ENCODE data around the gene ZP1.

ZP1 gene

DNA sequence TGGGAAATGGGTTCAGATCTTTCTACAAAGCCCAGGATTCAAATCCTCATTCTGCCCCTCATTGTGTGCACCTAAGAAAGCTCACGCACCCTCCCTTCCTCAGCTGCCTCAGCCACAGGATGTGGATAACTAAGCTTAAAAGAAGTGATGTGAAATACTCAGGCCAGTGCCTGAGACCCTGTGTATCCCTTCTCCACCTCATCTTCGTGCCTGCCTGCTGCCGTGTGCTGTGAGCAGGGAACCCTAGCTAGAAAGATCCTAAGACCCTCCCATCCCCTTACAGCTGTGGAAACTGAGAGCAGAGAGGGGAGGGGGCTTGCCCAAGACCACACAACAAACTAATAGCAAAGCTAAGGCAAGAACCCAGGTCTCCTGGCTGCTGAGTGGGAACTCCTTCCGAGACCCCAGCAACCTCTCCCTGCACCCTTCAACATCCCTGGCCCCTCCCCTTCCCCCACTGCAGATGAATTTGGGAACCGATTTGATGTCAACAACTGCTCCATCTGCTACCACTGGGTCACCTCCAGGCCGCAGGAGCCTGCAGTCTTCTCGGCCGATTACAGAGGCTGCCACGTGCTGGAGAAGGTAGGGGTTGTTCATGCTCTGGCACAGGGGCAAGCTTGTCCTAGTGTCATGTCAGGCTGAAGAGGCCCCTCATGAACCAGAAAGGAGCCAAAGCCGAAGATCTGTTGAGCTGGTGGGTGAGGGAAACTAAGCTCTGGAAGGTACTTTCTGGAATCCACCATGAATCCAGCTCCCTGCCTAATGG is 1.5 kb downstream of the ZP1 start:
- Histone ChIP-seq H3K9me3 (ENCODE audit: control insufficient read depth, low read depth, low read length) (no peaks in the 10 kb centered on the region), H3K27ac (ENCODE audit: low read length) (no peak overlapping the region), H3K36me3 (ENCODE audit: control insufficient read depth, low read depth, low read length) (no peaks in the 10 kb centered on the region), H3K4me1 (ENCODE audit: control insufficient read depth, low read depth, low read length) (no peaks in the 10 kb centered on the region), H3K4me3 (ENCODE audit: low read length) (no peak overlapping the region), H3K27me3 (ENCODE audit: control insufficient read depth, insufficient read depth, low read length) (no peaks in the 10 kb centered on the region), H3K9ac (ENCODE audit: low read length) (no peak overlapping the region)

DNA sequence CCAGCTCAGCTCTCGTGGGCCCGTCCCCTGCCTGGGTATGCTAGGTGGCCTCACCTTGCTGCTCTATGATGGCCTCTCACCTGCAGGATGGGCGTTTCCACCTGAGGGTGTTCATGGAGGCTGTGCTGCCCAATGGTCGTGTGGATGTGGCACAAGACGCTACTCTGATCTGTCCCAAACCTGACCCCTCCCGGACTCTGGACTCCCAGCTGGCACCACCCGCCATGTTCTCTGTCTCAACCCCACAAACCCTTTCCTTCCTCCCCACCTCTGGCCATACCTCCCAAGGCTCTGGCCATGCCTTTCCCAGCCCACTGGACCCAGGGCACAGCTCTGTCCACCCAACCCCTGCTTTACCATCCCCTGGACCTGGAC is 2.1 kb downstream of the ZP1 start:
- Histone ChIP-seq H3K9me3 (ENCODE audit: control insufficient read depth, low read depth, low read length) (no peaks in the 10 kb centered on the region), H3K36me3 (ENCODE audit: control insufficient read depth, low read depth, low read length) (no peaks in the 10 kb centered on the region), H3K4me3 (ENCODE audit: low read length) (no peak overlapping the region), H3K27me3 (ENCODE audit: control insufficient read depth, insufficient read depth, low read length) (no peaks in the 10 kb centered on the region), H3K4me1 (ENCODE audit: control insufficient read depth, low read depth, low read length) (no peaks in the 10 kb centered on the region), H3K27ac (ENCODE audit: low read length) (no peak overlapping the region), H3K9ac (ENCODE audit: low read length) (no peak overlapping the region)

DNA sequence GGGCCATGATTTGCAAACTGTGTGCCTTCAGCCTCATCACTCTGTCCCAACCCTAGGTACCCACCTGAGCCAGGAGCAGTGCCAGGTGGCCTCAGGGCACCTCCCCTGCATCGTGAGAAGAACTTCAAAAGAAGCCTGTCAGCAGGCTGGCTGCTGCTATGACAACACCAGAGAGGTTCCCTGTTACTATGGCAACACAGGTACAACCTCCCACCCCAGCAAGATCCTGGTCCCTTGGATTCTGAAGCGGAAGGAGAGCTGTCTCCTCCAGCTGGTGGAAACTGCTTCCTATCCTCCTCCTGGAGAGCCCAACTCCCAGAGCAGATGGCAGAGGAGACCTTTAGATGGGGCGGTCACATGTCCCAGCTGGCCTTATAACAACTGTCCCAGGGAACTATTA is 2.9 kb downstream of the ZP1 start:
- H3K9ac ChIP-seq (ENCODE audit: low read length) = no peak overlapping the region
- H3K4me1 ChIP-seq (ENCODE audit: control insufficient read depth, low read depth, low read length) = no peaks in the 10 kb centered on the region
- H3K27ac ChIP-seq (ENCODE audit: low read length) = no peak overlapping the region
- H3K4me3 ChIP-seq (ENCODE audit: low read length) = no peak overlapping the region
- H3K9me3 ChIP-seq (ENCODE audit: control insufficient read depth, low read depth, low read length) = no peaks in the 10 kb centered on the region
- H3K36me3 ChIP-seq (ENCODE audit: control insufficient read depth, low read depth, low read length) = no peaks in the 10 kb centered on the region
- no peaks in the 10 kb centered on the region for H3K27me3 ChIP-seq (ENCODE audit: control insufficient read depth, insufficient read depth, low read length)

DNA sequence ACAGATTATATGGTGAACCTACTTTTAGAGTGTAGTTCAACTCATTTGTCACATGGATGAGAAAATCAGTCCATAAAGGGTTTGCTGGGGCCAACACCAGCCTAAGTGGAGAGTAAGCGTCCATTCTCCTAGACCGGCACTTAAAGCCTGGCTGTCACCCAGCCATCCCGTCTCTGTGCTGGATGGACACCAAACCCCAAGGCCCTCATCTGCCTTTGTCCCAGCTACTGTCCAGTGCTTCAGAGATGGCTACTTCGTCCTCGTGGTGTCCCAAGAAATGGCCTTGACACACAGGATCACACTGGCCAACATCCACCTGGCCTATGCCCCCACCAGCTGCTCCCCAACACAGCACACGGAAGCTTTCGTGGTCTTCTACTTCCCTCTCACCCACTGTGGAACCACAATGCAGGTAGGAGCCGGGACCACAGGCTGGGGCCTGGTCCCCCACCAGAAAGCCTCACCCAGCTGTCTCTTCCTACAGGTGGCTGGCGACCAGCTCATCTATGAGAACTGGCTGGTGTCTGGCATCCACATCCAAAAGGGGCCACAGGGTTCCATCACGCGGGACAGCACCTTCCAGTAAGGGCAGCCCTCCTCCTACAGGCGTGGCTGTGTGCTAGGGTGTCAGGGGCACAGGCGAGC is 3.5 kb downstream of the ZP1 start:
- no peak overlapping the region for H3K4me3 ChIP-seq (ENCODE audit: low read length)
- H3K36me3 ChIP-seq (ENCODE audit: control insufficient read depth, low read depth, low read length) = no peaks in the 10 kb centered on the region
- no peaks in the 10 kb centered on the region for H3K4me1 ChIP-seq (ENCODE audit: control insufficient read depth, low read depth, low read length)
- no peaks in the 10 kb centered on the region for H3K9me3 ChIP-seq (ENCODE audit: control insufficient read depth, low read depth, low read length)
- no peaks in the 10 kb centered on the region for H3K27me3 ChIP-seq (ENCODE audit: control insufficient read depth, insufficient read depth, low read length)
- H3K9ac ChIP-seq (ENCODE audit: low read length) = no peak overlapping the region
- H3K27ac ChIP-seq (ENCODE audit: low read length) = no peak overlapping the region

DNA sequence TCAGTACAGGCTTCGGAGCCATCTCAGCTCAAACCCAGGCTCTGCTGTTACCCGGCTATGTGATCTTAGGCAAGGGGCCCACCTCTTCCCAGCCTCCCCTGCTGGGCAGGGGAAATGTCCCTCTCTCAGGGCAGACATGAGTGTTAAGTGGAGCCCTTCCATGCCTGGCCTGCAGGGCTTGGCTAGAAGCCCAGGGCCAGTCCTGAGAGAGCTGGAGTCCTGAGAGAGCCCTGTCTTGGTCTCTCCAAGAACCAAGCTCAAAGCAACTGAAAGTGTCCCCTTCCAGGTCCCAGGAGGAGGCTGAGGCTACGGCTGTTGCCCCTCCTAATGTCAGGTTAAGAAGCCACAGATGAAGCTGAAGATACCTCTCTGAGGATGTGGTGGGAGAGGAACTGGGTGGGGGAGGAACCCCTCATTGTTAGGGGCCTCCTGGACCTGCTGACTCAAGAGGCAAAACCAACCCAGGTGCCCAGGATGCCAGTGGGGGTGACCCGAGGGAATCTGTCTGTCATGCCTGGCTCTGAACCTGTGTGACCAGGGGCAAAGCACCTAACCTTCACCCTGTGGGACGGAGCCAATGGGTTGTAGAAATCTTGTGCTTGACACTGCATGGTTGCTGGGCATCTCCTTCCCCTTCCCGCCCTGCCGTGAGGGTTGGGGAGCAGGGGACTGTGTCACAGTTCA is 4.2 kb downstream of the ZP1 start:
- H3K27ac ChIP-seq (ENCODE audit: low read length) = no peak overlapping the region
- no peaks in the 10 kb centered on the region for H3K27me3 ChIP-seq (ENCODE audit: control insufficient read depth, insufficient read depth, low read length)
- no peaks in the 10 kb centered on the region for H3K36me3 ChIP-seq (ENCODE audit: control insufficient read depth, low read depth, low read length)
- no peaks in the 10 kb centered on the region for H3K9me3 ChIP-seq (ENCODE audit: control insufficient read depth, low read depth, low read length)
- no peak overlapping the region for H3K9ac ChIP-seq (ENCODE audit: low read length)
- no peak overlapping the region for H3K4me3 ChIP-seq (ENCODE audit: low read length)
- no peaks in the 10 kb centered on the region for H3K4me1 ChIP-seq (ENCODE audit: control insufficient read depth, low read depth, low read length)

GRCh38 chr11:60872124-60872960 is 5.0 kb downstream of the ZP1 start:
- H3K4me3 ChIP-seq (ENCODE audit: low read length) = no peak overlapping the region
- no peaks in the 10 kb centered on the region for H3K4me1 ChIP-seq (ENCODE audit: control insufficient read depth, low read depth, low read length)
- H3K9me3 ChIP-seq (ENCODE audit: control insufficient read depth, low read depth, low read length) = no peaks in the 10 kb centered on the region
- H3K27ac ChIP-seq (ENCODE audit: low read length) = no peak overlapping the region
- H3K36me3 ChIP-seq (ENCODE audit: control insufficient read depth, low read depth, low read length) = no peaks in the 10 kb centered on the region
- H3K9ac ChIP-seq (ENCODE audit: low read length) = no peak overlapping the region
- no peaks in the 10 kb centered on the region for H3K27me3 ChIP-seq (ENCODE audit: control insufficient read depth, insufficient read depth, low read length)

GRCh38 chr11:60872961-60873524 is 5.7 kb downstream of the ZP1 start:
- Histone ChIP-seq H3K4me1 (ENCODE audit: control insufficient read depth, low read depth, low read length) (no peaks in the 10 kb centered on the region), H3K27me3 (ENCODE audit: control insufficient read depth, insufficient read depth, low read length) (no peaks in the 10 kb centered on the region), H3K27ac (ENCODE audit: low read length) (no peak overlapping the region), H3K9me3 (ENCODE audit: control insufficient read depth, low read depth, low read length) (no peaks in the 10 kb centered on the region), H3K9ac (ENCODE audit: low read length) (no peak overlapping the region), H3K4me3 (ENCODE audit: low read length) (no peak overlapping the region), H3K36me3 (ENCODE audit: control insufficient read depth, low read depth, low read length) (no peaks in the 10 kb centered on the region)

DNA sequence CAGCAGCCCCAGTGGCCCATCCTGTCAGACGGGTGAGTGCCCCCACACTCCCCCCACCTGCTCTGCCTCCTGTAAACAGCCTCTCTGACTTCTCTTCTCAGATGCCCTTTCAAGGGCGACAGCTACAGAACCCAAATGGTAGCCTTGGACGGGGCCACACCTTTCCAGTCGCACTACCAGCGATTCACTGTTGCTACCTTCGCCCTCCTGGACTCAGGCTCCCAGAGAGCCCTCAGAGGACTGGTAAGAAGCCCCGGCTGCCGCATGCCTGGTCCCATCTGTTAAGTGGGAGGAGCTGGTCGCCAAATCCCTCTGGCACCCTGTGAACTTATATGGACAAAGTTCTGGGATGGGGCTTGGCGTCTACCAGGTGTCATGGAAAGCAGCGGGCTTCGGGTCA is 6.2 kb downstream of the ZP1 start:
- no peaks in the 10 kb centered on the region for H3K4me1 ChIP-seq (ENCODE audit: control insufficient read depth, low read depth, low read length)
- H3K9ac ChIP-seq (ENCODE audit: low read length) = no peak overlapping the region
- H3K27ac ChIP-seq (ENCODE audit: low read length) = no peak overlapping the region
- no peaks in the 10 kb centered on the region for H3K36me3 ChIP-seq (ENCODE audit: control insufficient read depth, low read depth, low read length)
- H3K27me3 ChIP-seq (ENCODE audit: control insufficient read depth, insufficient read depth, low read length) = no peaks in the 10 kb centered on the region
- no peak overlapping the region for H3K4me3 ChIP-seq (ENCODE audit: low read length)
- no peaks in the 10 kb centered on the region for H3K9me3 ChIP-seq (ENCODE audit: control insufficient read depth, low read depth, low read length)

GRCh38 chr11:60874421-60875365 is 7.4 kb downstream of the ZP1 start:
- H3K27me3 ChIP-seq (ENCODE audit: control insufficient read depth, insufficient read depth, low read length) = no peaks in the 10 kb centered on the region
- H3K4me1 ChIP-seq (ENCODE audit: control insufficient read depth, low read depth, low read length) = no peaks in the 10 kb centered on the region
- H3K4me3 ChIP-seq (ENCODE audit: low read length) = no peak overlapping the region
- H3K27ac ChIP-seq (ENCODE audit: low read length) = no peak overlapping the region
- peaks cover 4% of the 10 kb centered on the region for H3K36me3 ChIP-seq (ENCODE audit: control insufficient read depth, low read depth, low read length)
- H3K9me3 ChIP-seq (ENCODE audit: control insufficient read depth, low read depth, low read length) = no peaks in the 10 kb centered on the region
- no peak overlapping the region for H3K9ac ChIP-seq (ENCODE audit: low read length)

DNA sequence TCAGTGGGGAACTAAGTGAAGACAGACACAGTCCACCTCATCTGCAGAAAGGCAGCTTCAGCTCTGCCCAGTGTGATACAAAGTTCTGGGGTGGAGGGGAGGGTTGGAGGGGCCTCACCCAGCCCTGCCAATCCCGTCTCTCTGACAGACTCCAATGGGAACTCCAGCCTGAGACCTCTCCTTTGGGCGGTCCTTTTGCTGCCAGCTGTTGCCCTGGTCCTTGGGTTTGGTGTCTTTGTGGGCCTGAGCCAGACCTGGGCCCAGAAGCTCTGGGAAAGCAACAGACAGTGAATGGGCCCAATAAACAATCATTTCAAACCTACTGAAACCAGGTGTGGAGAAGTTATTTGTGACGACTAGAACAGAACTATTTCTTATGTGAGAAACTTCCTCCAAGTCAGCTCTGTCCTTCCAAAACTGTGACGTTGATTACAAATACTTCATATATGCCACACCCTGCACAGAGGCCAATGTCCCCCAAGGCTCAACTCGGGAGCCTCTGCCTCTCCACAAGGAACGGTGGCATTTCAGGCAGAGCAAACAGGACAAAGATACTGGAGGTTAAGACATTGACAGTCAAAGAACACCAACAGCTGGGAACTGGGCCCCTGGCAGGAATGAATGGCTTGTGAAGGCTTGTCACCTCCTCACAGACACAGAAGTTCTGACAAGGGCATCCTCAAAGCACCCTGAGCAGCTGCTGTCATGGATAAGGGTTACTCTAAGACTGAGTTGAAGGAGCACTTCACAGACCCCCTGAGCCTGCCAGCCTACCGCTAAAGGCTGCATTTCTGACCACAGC is 8.2 kb downstream of the ZP1 start:
- peaks cover 4% of the 10 kb centered on the region for H3K36me3 ChIP-seq (ENCODE audit: control insufficient read depth, low read depth, low read length)
- no peak overlapping the region for H3K4me3 ChIP-seq (ENCODE audit: low read length)
- H3K27me3 ChIP-seq (ENCODE audit: control insufficient read depth, insufficient read depth, low read length) = no peaks in the 10 kb centered on the region
- H3K9me3 ChIP-seq (ENCODE audit: control insufficient read depth, low read depth, low read length) = no peaks in the 10 kb centered on the region
- no peaks in the 10 kb centered on the region for H3K4me1 ChIP-seq (ENCODE audit: control insufficient read depth, low read depth, low read length)
- no peak overlapping the region for H3K27ac ChIP-seq (ENCODE audit: low read length)
- H3K9ac ChIP-seq (ENCODE audit: low read length) = no peak overlapping the region
